K562 (cell line): ENCODE measurements around the gene APOL2. TPM values are rescaled to one million over a fixed set of nuclear protein-coding genes. Genes with fewer than 3 reads are reported as not detected.

ENCODE experiments used
- ATAC-seq: fragments of 200-7000 bp; cut with Tn5 transposase; 3 replicates; pipeline ENCODE4 v1.9.1; 2020; ENCODE audit warnings: moderate library complexity
- BruUV-seq: library from RNA; stranded (reverse); fragments of 400-500 nt; replicated peaks from 2 replicates; lab custom pipeline; 2021; lab: Mats Ljungman, UMichigan
- CTCF ChIA-PET: fragments of 300-600 bp; formaldehyde crosslinking; extraction: SDS; loops from one replicate; lab custom pipeline; 2021; ENCODE audit warnings: low intra/inter-chr PET ratio; lab: Yijun Ruan, JAX
- POLR2A ChIA-PET: fragments of 300-600, 350-650 bp; sonication (Branson Sonifier 250); formaldehyde crosslinking; extraction: SDS; loops from one replicate; lab custom pipeline; 2021; ENCODE audit warnings: antibody characterized with exemption, inconsistent platforms; lab: Yijun Ruan, JAX
- DNase-seq, 4 experiments: peaks; one replicate each; pipeline versions ENCODE4 v3.0.0 to v3.0.0-alpha.2; 2011 to 2018; ENCODE audit warnings: low spot score in 3 of 4, mixed read lengths in 3 of 4; ENCODE audit errors: extremely low read depth in 1 of 4
- FAIRE-seq: peaks from 2 replicates; lab custom pipeline; 2011; peaks lifted over from hg19 to GRCh38; lab: Jason Lieb, UNC
- H2AFZ ChIP-seq: 2 replicates; pipeline ENCODE4 v1.6.0; 2011; ENCODE audit warnings: low read depth, low read length, control low read depth, inconsistent platforms
- H3K27ac ChIP-seq: fragments of 200-600 bp; 3 replicates; pipeline ENCODE4 v1.8.0; 2011; ENCODE audit warnings: low read depth, mild to moderate bottlenecking, control low read depth, inconsistent platforms, low read length, moderate library complexity, mixed read lengths; ENCODE audit errors: extremely low read depth
- H3K27me3 ChIP-seq, 2 experiments: fragments of 300-600 bp in 1 of 2; 2 replicates in 1 of 2; 3 replicates in 1 of 2; pipeline versions ENCODE4 v1.6.0 to v1.8.0; 2011; ENCODE audit warnings: inconsistent platforms in 2 of 2, low read length in 2 of 2, mild to moderate bottlenecking in 1 of 2, mixed read lengths in 1 of 2, moderate library complexity in 1 of 2; ENCODE audit not compliant: control insufficient read depth in 2 of 2, insufficient read depth in 2 of 2
- H3K36me3 ChIP-seq: fragments of 300-600 bp; 3 replicates; pipeline ENCODE4 v1.8.0; 2011; ENCODE audit warnings: mild to moderate bottlenecking, low read length, inconsistent platforms; ENCODE audit not compliant: control insufficient read depth, insufficient read depth
- H3K4me1 ChIP-seq, 2 experiments: fragments of 200-600 bp in 1 of 2; replicated peaks in 1 of 2; 2 replicates in 1 of 2; 3 replicates in 1 of 2; pipeline versions ENCODE4 v1.5.1 to v1.8.0; 2011; ENCODE audit warnings: inconsistent platforms in 2 of 2, low read length in 2 of 2, mild to moderate bottlenecking in 1 of 2, mixed read lengths in 1 of 2, moderate library complexity in 1 of 2; ENCODE audit not compliant: control insufficient read depth in 2 of 2, insufficient read depth in 2 of 2
- H3K4me2 ChIP-seq: 2 replicates; pipeline ENCODE4 v1.6.1; 2011; ENCODE audit warnings: low read length, control low read depth, inconsistent platforms, mixed read lengths; ENCODE audit not compliant: insufficient read depth
- H3K4me3 ChIP-seq: fragments of 200-600 bp; sonication (generic), shearing (Covaris generic); 2 replicates; pipeline ENCODE4 v1.5.1; 2016; ENCODE audit warnings: control low read depth, inconsistent platforms
- H3K79me2 ChIP-seq: fragments of 200-600 bp; 3 replicates; pipeline ENCODE4 v1.8.0; 2011; ENCODE audit warnings: low read length, inconsistent platforms; ENCODE audit not compliant: control insufficient read depth, insufficient read depth
- H3K9ac ChIP-seq, 2 experiments: 2 replicates each; pipeline versions ENCODE4 v1.6.0 to v1.6.1; 2011; ENCODE audit warnings: low read depth in 2 of 2, low read length in 2 of 2, control low read depth in 1 of 2, inconsistent platforms in 1 of 2, mild to moderate bottlenecking in 1 of 2, mixed read lengths in 1 of 2; ENCODE audit not compliant: insufficient read depth in 1 of 2
- H3K9me1 ChIP-seq: one replicate; pipeline ENCODE4 v1.6.0; 2011; ENCODE audit warnings: inconsistent platforms, mild to moderate bottlenecking, low read length, moderate library complexity; ENCODE audit not compliant: control insufficient read depth, insufficient read depth
- H3K9me3 ChIP-seq: replicated peaks from 2 replicates; pipeline ENCODE4 v1.5.1; 2011; ENCODE audit warnings: low read depth, low read length, inconsistent platforms; ENCODE audit not compliant: control insufficient read depth, insufficient read depth
- H4K20me1 ChIP-seq: replicated peaks from 2 replicates; pipeline ENCODE4 v1.6.1; 2011; ENCODE audit warnings: low read length, inconsistent platforms, mixed read lengths; ENCODE audit not compliant: control insufficient read depth, insufficient read depth
- ELF1 ChIP-seq: fragments of 200-800 bp; sonication (Bioruptor generic); IDR thresholded peaks from 2 replicates; pipeline ENCODE4 v1.6.1; 2016; ENCODE audit warnings: missing genetic modification characterization, missing compliant biosample characterization
- HNRNPLL ChIP-seq: fragments of 200-400 bp; formaldehyde crosslinking; IDR thresholded peaks from 2 replicates; pipeline ENCODE4 v1.6.1; 2017; ENCODE audit warnings: low read length, low read depth, mild to moderate bottlenecking; ENCODE audit not compliant: poor library complexity, severe bottlenecking
- POLR2H ChIP-seq: IDR thresholded peaks from 2 replicates; pipeline ENCODE4 v1.6.1; 2016; ENCODE audit warnings: missing genetic modification characterization, low read depth, mild to moderate bottlenecking, control low read depth, missing compliant biosample characterization, moderate library complexity
- TSC22D4 ChIP-seq: fragments of 450-650 bp; IDR thresholded peaks from 2 replicates; pipeline ENCODE4 v1.6.1; 2016; ENCODE audit warnings: missing genetic modification characterization, missing biosample characterization, control low read depth
- ZC3H11A ChIP-seq: IDR thresholded peaks from 2 replicates; pipeline ENCODE4 v1.6.1; 2012; ENCODE audit warnings: low read depth, low read length, improper control_type of control experiment
- WGBS: fragments of 100-300 bp; shearing (Covaris generic); methylation state at CpG from one replicate; pipeline ENCODE4 v1.1.6; 2016; ENCODE audit warnings: low coverage, mixed read lengths; ENCODE audit not compliant: insufficient coverage; ENCODE audit errors: missing lambda C conversion rate; 5-methylcytosine and 5-hydroxymethylcytosine counted together
- in situ Hi-C: fragments of 300-500 bp; cut with MboI; formaldehyde crosslinking; loops from 4 replicates; pipeline ENCODE4 v1.15.0; 2018; ENCODE audit warnings: inconsistent platforms, mixed read lengths
- intact Hi-C: fragments of 100-400 bp; cut with micrococcal nuclease; formaldehyde crosslinking; loops from 2 replicates; pipeline ENCODE4 v1.14.2; 2022
- polyA plus RNA-seq, 8 experiments: library from polyadenylated mRNA; depleted of rRNA in 4 of 8; stranded (reverse) in 5 of 8; unstranded in 3 of 8; fragments of >200 nt; fragmentation: Nextera tagmentation in 2 of 8; fragmentation: Illumina TruSeq in 1 of 8; extraction: Ambion mirVana in 2 of 8; extraction: Trizol in 1 of 8; gene quantifications; 2 replicates each; pipeline versions ENCODE4 v1.2.1 to v1.2.3, GENCODE V29; 2011 to 2014; ENCODE audit warnings: inconsistent platforms in 1 of 8, missing spikeins in 1 of 8
- total RNA-seq, 7 experiments: library from RNA; depleted of rRNA in 6 of 7; stranded (reverse); fragments of >200 nt in 6 of 7; fragmentation: Illumina TruSeq in 2 of 7; extraction: Trizol in 2 of 7; gene quantifications; 2 replicates each; pipeline versions ENCODE4 v1.2.1 to v1.2.3, GENCODE V29; 2011 to 2021; ENCODE audit warnings: low replicate concordance in 1 of 7
- TF ChIP-seq, protein P1 (sequence below), 2 experiments: IDR thresholded peaks in 1 of 2; conservative IDR thresholded peaks in 1 of 2; 2 replicates each; pipeline ENCODE4 v1.6.1; 2016; ENCODE audit warnings: low read depth in 2 of 2, mild to moderate bottlenecking in 1 of 2, missing compliant biosample characterization in 1 of 2, missing genetic modification characterization in 1 of 2, moderate library complexity in 1 of 2
- TF ChIP-seq, protein P2 (sequence below): fragments of 450-650 bp; IDR thresholded peaks from 2 replicates; pipeline ENCODE4 v1.7.1; 2018; ENCODE audit warnings: mild to moderate bottlenecking, low read depth; ENCODE audit not compliant: partially characterized antibody

The APOL2 gene
- total and polyA plus RNA-seq, 9 of the 15 experiments (the other 6 are each of a cell fraction or from before 2014, with no cell fraction given) = 2.7 to 10.6 (median 8.9) TPM

DNA sequence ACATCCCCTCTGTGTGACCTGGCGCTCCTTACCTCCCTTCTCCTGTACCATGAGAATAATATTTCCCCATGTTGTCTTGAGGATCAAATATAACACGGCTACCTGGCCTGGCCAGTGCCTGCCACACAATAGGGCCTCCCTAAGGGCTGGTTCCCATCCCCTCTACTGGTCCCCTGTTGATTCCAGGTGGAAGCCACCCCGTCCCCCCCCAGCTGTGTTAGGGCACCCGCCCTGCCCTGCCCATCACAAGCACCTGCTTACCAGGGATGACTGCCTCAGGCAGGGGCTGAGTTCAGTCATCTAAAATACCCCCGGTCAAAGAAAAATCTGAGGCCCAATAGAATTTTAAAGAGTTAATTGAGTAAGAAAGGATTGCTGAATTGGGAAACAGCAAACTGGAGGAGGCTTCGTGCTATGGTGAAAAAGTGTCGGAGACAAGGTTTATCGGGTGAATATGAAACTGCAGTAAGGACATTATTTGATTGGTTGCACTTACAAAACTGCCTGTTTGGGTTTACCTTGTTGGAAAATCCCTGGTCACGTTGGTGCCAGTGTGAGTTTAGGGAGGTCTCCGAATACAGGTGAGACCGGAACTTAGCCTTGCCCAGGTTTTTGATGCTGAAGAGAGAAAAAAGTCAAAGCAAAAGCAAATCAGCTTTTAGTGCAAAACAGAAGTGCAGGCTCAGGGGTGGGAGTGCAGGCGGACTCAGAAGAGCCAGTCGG, 18.8 kb upstream of the APOL2 start:
- WGBS = 77% methylated on average over 13 of the region's 13 CpGs
- Histone ChIP-seq H3K9ac (peak overlapping the region; percentile 36 to 53; a peak in 2 of 4 replicates), H3K9me3 (no peaks in the 10 kb centered on the region), H3K9me1 (no peaks in the 10 kb centered on the region), H3K4me1 (peaks cover 35 to 42% of the 10 kb centered on the region in 2 experiments), H4K20me1 (no peaks in the 10 kb centered on the region), H3K4me2 (peak overlapping the region; percentile 28), H3K4me3 (no peak overlapping the region), H2AFZ (0 out of 2 replicates have a peak overlapping the region, but pooled peaks have one; percentile 76), H3K36me3 (peaks cover 22% of the 10 kb centered on the region; the same call in 1 of the 3 replicates), H3K79me2 (peaks cover 24% of the 10 kb centered on the region), H3K27me3 (no peaks in the 10 kb centered on the region), H3K27ac (peak overlapping the region; percentile 82)
- POLR2A ChIA-PET = interaction anchor here (0.5 to 1.2 kb wide), 3 partner anchors 9 to 83 kb away, joined by 3 to 4 read pairs (median 3); partner anchors contain the start of gene APOL2
- intact Hi-C loops = no loop called here
- DNase-seq = no peak
- in situ Hi-C loops = no loop called here
- CTCF ChIA-PET = no interaction called here
- no TSS peak for BruUV-seq
- no peak for ATAC-seq
- no peak for FAIRE-seq
- TF ChIP-seq ELF1 (tag) (peak; percentile 42; the same call in 1 of the 2 replicates), POLR2H (tag) (no peak)

DNA sequence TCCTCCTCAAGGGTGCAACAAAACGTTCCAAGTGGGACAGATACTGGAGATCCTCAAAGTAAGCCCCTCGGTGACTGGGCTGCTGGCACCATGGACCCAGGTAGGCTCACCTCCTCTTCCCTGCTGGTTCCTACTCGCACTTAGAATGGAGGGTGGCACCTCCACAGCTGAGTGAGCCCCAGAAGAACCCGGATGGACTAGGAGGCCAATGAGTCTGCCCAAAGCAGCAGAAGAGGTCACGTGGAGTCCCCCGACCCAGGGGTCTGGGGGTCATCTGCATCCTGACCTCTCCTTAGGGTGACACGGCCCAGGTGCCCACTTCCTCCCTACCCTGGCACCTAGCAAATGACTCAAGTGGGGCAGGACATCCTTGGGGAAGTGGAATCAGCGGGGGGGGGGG, 18.0 kb upstream of the APOL2 start:
- Histone ChIP-seq H3K9ac (peak overlapping the region in 1 of 2 experiments; percentile 17; a peak in 1 of 4 replicates), H3K9me3 (no peaks in the 10 kb centered on the region), H3K9me1 (no peaks in the 10 kb centered on the region), H3K4me2 (no peak overlapping the region), H3K4me1 (peaks cover 39 to 46% of the 10 kb centered on the region in 2 experiments), H3K79me2 (peaks cover 25% of the 10 kb centered on the region), H3K27me3 (no peaks in the 10 kb centered on the region), H4K20me1 (no peaks in the 10 kb centered on the region), H2AFZ (no peak overlapping the region), H3K36me3 (peaks cover 22% of the 10 kb centered on the region; the same call in 1 of the 3 replicates), H3K27ac (no peak overlapping the region), H3K4me3 (no peak overlapping the region)
- no peak for DNase-seq
- ATAC-seq = no peak
- intact Hi-C loops = no loop called here
- 76% methylated on average over 8 of the region's 8 CpGs for WGBS
- CTCF ChIA-PET = interaction anchor here (0.5 kb wide), 1 partner anchor 38 kb away, joined by 3 read pairs; no protein-coding TSS in a partner anchor
- BruUV-seq = no TSS peak
- in situ Hi-C loops = no loop called here
- POLR2A ChIA-PET = no interaction called here
- no peak for FAIRE-seq
- no peak for TF ChIP-seq TSC22D4 (tag)
- TF ChIP-seq, protein P1, sequence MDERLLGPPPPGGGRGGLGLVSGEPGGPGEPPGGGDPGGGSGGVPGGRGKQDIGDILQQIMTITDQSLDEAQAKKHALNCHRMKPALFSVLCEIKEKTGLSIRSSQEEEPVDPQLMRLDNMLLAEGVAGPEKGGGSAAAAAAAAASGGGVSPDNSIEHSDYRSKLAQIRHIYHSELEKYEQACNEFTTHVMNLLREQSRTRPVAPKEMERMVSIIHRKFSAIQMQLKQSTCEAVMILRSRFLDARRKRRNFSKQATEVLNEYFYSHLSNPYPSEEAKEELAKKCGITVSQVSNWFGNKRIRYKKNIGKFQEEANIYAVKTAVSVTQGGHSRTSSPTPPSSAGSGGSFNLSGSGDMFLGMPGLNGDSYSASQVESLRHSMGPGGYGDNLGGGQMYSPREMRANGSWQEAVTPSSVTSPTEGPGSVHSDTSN (CRISPR knock-in tag; IDR thresholded peaks at IDR 0.05; ENCODE audit: low read depth) = no peak
- TF ChIP-seq, protein P1 (tag; conservative IDR thresholded peaks at IDR 0.05; ENCODE audit: low read depth) = no peak
- TF ChIP-seq, protein P2, sequence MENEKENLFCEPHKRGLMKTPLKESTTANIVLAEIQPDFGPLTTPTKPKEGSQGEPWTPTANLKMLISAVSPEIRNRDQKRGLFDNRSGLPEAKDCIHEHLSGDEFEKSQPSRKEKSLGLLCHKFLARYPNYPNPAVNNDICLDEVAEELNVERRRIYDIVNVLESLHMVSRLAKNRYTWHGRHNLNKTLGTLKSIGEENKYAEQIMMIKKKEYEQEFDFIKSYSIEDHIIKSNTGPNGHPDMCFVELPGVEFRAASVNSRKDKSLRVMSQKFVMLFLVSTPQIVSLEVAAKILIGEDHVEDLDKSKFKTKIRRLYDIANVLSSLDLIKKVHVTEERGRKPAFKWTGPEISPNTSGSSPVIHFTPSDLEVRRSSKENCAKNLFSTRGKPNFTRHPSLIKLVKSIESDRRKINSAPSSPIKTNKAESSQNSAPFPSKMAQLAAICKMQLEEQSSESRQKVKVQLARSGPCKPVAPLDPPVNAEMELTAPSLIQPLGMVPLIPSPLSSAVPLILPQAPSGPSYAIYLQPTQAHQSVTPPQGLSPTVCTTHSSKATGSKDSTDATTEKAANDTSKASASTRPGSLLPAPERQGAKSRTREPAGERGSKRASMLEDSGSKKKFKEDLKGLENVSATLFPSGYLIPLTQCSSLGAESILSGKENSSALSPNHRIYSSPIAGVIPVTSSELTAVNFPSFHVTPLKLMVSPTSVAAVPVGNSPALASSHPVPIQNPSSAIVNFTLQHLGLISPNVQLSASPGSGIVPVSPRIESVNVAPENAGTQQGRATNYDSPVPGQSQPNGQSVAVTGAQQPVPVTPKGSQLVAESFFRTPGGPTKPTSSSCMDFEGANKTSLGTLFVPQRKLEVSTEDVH = no peak
- no peak for TF ChIP-seq ZC3H11A
- TF ChIP-seq HNRNPLL = no peak
